ENCODE results near the gene MAPK9. TPM values are rescaled to one million over a fixed set of nuclear protein-coding genes. Genes with fewer than 3 reads are reported as not detected.

Gene MAPK9
- total RNA-seq, 1 experiment from 2014 or later, result 43.4 TPM

GRCh38 chr5:180311216-180311615 lies 19.3 kb upstream of the MAPK9 start:
- Histone ChIP-seq H3K27me3 (ENCODE audit: insufficient read depth, low read length) (no peaks in the 10 kb centered on the region), H3K27ac (ENCODE audit: low read depth, low read length) (no peak overlapping the region), H2AFZ (ENCODE audit: low read depth, low read length, poor library complexity, severe bottlenecking) (no peak overlapping the region), H3K4me1 (ENCODE audit: control insufficient read depth in 1 of 2, insufficient read depth in 2 of 2, low read length in 2 of 2) (no peaks in the 10 kb centered on the region), H4K20me1 (ENCODE audit: insufficient read depth) (no peaks in the 10 kb centered on the region), H3K4me3 (replicated peaks in 1 of 2; ENCODE audit: low read depth in 1 of 2, low read length in 2 of 2) (no peak overlapping the region), H3K9me2 (ENCODE audit: insufficient read depth) (no peaks in the 10 kb centered on the region), H3K9ac (ENCODE audit: low read length) (no peak overlapping the region), H3K9me3 (ENCODE audit: control insufficient read depth in 1 of 2, insufficient read depth in 1 of 2, low read depth in 1 of 2, low read length in 2 of 2) (no peaks in the 10 kb centered on the region), H3K36me3 (ENCODE audit: control insufficient read depth in 1 of 2, insufficient read depth in 2 of 2, low read length in 2 of 2) (no peaks in the 10 kb centered on the region), H3K79me2 (ENCODE audit: insufficient read depth, low read length) (no peaks in the 10 kb centered on the region), H3K4me2 (ENCODE audit: low read length) (no peak overlapping the region)
- ChIA-PET RAD21 (ENCODE audit: low non-redundant PET in 1 of 2, low total read pairs in 2 of 2, uncharacterized antibody in 2 of 2, unreplicated experiment in 2 of 2) (no interaction called here), POLR2A (no interaction called here), CTCF (no interaction called here)
- no peak for DNase-seq (ENCODE audit: low read depth, low spot score)
- no peak for ATAC-seq
- BruUV-seq (replicated peaks), result no TSS peak
- no peak for TF ChIP-seq POLR2A (IDR thresholded peaks at IDR 0.05; ENCODE audit: borderline replicate concordance, extremely low read depth, insufficient read depth, insufficient read length)
- no peak for TF ChIP-seq SP1 (IDR thresholded peaks at IDR 0.05; ENCODE audit: low read depth)
- TF ChIP-seq ATF3 (IDR thresholded peaks at IDR 0.05), result no peak
- TF ChIP-seq RAD21 (IDR thresholded peaks at IDR 0.05; ENCODE audit: low read depth), result no peak
- no peak for TF ChIP-seq CBX3 (IDR thresholded peaks at IDR 0.05; ENCODE audit: low read depth)
- no peak for TF ChIP-seq EGR1 (IDR thresholded peaks at IDR 0.05; ENCODE audit: low read depth)
- no peak for TF ChIP-seq MAX (IDR thresholded peaks at IDR 0.05)
- no peak for TF ChIP-seq CEBPB (IDR thresholded peaks at IDR 0.05; ENCODE audit: low read depth)
- no peak for TF ChIP-seq POLR2AphosphoS5 (IDR thresholded peaks at IDR 0.05; ENCODE audit: low read depth, low read length)
- no peak for TF ChIP-seq EZH2phosphoT487 (IDR thresholded peaks at IDR 0.05; ENCODE audit: borderline replicate concordance)
- no peak for TF ChIP-seq ELF1 (IDR thresholded peaks at IDR 0.05; ENCODE audit: borderline replicate concordance, low read depth)
- no peak for TF ChIP-seq YY1 (IDR thresholded peaks at IDR 0.05; ENCODE audit: extremely low read depth, insufficient replicate concordance, low read depth, low read length)
- no peak for TF ChIP-seq FOSL1 (IDR thresholded peaks at IDR 0.05; ENCODE audit: low read depth)
- TF ChIP-seq REST (IDR thresholded peaks at IDR 0.05; ENCODE audit: low read depth), result no peak
- TF ChIP-seq JUND (IDR thresholded peaks at IDR 0.05), result no peak
- TF ChIP-seq EZH2 (IDR thresholded peaks at IDR 0.05), result no peak
- no peak for TF ChIP-seq ZFX (IDR thresholded peaks at IDR 0.05)
- TF ChIP-seq CTCF (IDR thresholded peaks at IDR 0.05 in 2 of 3, conservative IDR thresholded peaks at IDR 0.05 in 1 of 3; ENCODE audit: borderline replicate concordance in 1 of 3, insufficient read depth in 1 of 3, low read depth in 2 of 3, low read length in 2 of 3), result no peak
- TF ChIP-seq SIN3A (IDR thresholded peaks at IDR 0.05; ENCODE audit: low read depth), result no peak
- intact Hi-C loops (cut with micrococcal nuclease), result no loop called here

Data from HCT116 (cell line).